Skin of body (tissue), 2 donors: ENCODE results near the gene ATG9A. TPM values are rescaled to one million over a fixed set of nuclear protein-coding genes. Genes with fewer than 3 reads are reported as not detected.

ENCODE experiments used
- DNase-seq: peaks from one replicate; lab custom pipeline; 2025; lab: John Stamatoyannopoulos, UW
- total RNA-seq: library from RNA; depleted of rRNA; stranded (reverse); fragments of >200 nt; gene quantifications from one replicate; pipeline ENCODE4 v1.2.3, GENCODE V29; 2014

The ATG9A gene
- total RNA-seq, 1 donor from 2014 or later, result 24.7 TPM

- no peak for DNase-seq
Observed at GRCh38 chr2:219223831-219224610, 5.4 kb downstream of the ATG9A start.

- no peak for DNase-seq
Observed at GRCh38 chr2:219221957-219222518, 7.4 kb downstream of the ATG9A start.

- no peak for DNase-seq
Observed at GRCh38 chr2:219220652-219221402, 8.6 kb downstream of the ATG9A start.

GRCh38 chr2:219219784-219220532, 9.5 kb downstream of the ATG9A start:
- no peak for DNase-seq

- peak; percentile 95 for DNase-seq
Observed at GRCh38 chr2:219218732-219219701, 10.4 kb downstream of the ATG9A start, which contains the start of gene ABCB6. ABCB6 (minus strand) TSS chr2:219218958; CDS start chr2:219218673, 285 bp downstream.

GRCh38 chr2:219218217-219218731, 11.2 kb downstream of the ATG9A start:
- peak; percentile 61 for DNase-seq

GRCh38 chr2:219216535-219216915, 12.9 kb downstream of the ATG9A start:
- no peak for DNase-seq

- no peak for DNase-seq
Observed at GRCh38 chr2:219215871-219216534, 13.4 kb downstream of the ATG9A start.

GRCh38 chr2:219214786-219215185, 14.7 kb downstream of the ATG9A start:
- DNase-seq, result no peak

- no peak for DNase-seq
Observed at GRCh38 chr2:219214141-219214540, 15.3 kb downstream of the ATG9A start.

- no peak for DNase-seq
Observed at GRCh38 chr2:219213486-219214071, 15.9 kb downstream of the ATG9A start.

- DNase-seq, result no peak
Observed at GRCh38 chr2:219213026-219213415, 16.4 kb downstream of the ATG9A start.

GRCh38 chr2:219210886-219211362, 18.5 kb downstream of the ATG9A start:
- DNase-seq, result no peak

- DNase-seq, result no peak
Observed at GRCh38 chr2:219210196-219210885, 19.1 kb downstream of the ATG9A start.

- DNase-seq, result no peak
Observed at GRCh38 chr2:219209236-219210195, 19.9 kb downstream of the ATG9A start.

GRCh38 chr2:219207884-219208740, 21.3 kb downstream of the ATG9A start:
- no peak for DNase-seq
